H9 (cell line): ENCODE data around the gene TSPAN11. TPM values are rescaled to one million over a fixed set of nuclear protein-coding genes. Genes with fewer than 3 reads are reported as not detected.

Source experiments
- DNase-seq: peaks from one replicate; pipeline ENCODE4 v3.0.0-alpha.2; 2017
- H2AFZ ChIP-seq: one replicate; pipeline ENCODE4 v1.6.1; 2013; ENCODE audit warnings: mild to moderate bottlenecking, low read length, control low read depth, moderate library complexity
- H2AK5ac ChIP-seq: 2 replicates; pipeline ENCODE4 v1.6.1; 2013; ENCODE audit warnings: low read length, control low read depth, mixed read lengths; ENCODE audit not compliant: insufficient read length
- H2BK120ac ChIP-seq: one replicate; pipeline ENCODE4 v1.6.1; 2013; ENCODE audit warnings: low read depth, mild to moderate bottlenecking, low read length, control low read depth, inconsistent platforms; ENCODE audit not compliant: poor library complexity, severe bottlenecking
- H2BK12ac ChIP-seq: 2 replicates; pipeline ENCODE4 v1.6.1; 2013; ENCODE audit warnings: low read length, control low read depth, mixed read lengths, low read depth; ENCODE audit not compliant: insufficient read length
- H2BK15ac ChIP-seq: 2 replicates; pipeline ENCODE4 v1.6.1; 2013; ENCODE audit warnings: low read depth, low read length, control low read depth
- H2BK20ac ChIP-seq: one replicate; pipeline ENCODE4 v1.6.1; 2013; ENCODE audit warnings: low read depth, mild to moderate bottlenecking, low read length, control low read depth, inconsistent platforms; ENCODE audit not compliant: poor library complexity, severe bottlenecking
- H2BK5ac ChIP-seq: 2 replicates; pipeline ENCODE4 v1.6.1; 2013; ENCODE audit warnings: low read length, control low read depth, mixed read lengths; ENCODE audit not compliant: insufficient read length
- H3K14ac ChIP-seq: 2 replicates; pipeline ENCODE4 v1.6.1; 2013; ENCODE audit warnings: low read length, control low read depth; ENCODE audit not compliant: insufficient read depth
- H3K18ac ChIP-seq: 2 replicates; pipeline ENCODE4 v1.6.1; 2013; ENCODE audit warnings: low read depth, mild to moderate bottlenecking, mixed read lengths, low read length, control low read depth; ENCODE audit not compliant: insufficient read length
- H3K23ac ChIP-seq: 2 replicates; pipeline ENCODE4 v1.6.1; 2013; ENCODE audit warnings: low read length, control low read depth, mixed read lengths, low read depth; ENCODE audit not compliant: insufficient read length
- H3K23me2 ChIP-seq: 2 replicates; pipeline ENCODE4 v1.6.1; 2013; ENCODE audit warnings: low read depth, mild to moderate bottlenecking, mixed read lengths, low read length, control low read depth; ENCODE audit not compliant: insufficient read length, poor library complexity, severe bottlenecking
- H3K27ac ChIP-seq: 2 replicates; pipeline ENCODE4 v1.5.1; 2013; ENCODE audit warnings: low read length, control low read depth, mixed read lengths, low read depth; ENCODE audit not compliant: insufficient read length
- H3K27me3 ChIP-seq: 2 replicates; pipeline ENCODE4 v1.6.1; 2013; ENCODE audit warnings: low read length, control low read depth, inconsistent platforms; ENCODE audit not compliant: insufficient read depth
- H3K4ac ChIP-seq: 2 replicates; pipeline ENCODE4 v1.6.1; 2013; ENCODE audit warnings: low read depth, mild to moderate bottlenecking, control low read depth, inconsistent platforms, low read length, moderate library complexity
- H3K4me1 ChIP-seq: 2 replicates; pipeline ENCODE4 v1.6.1; 2013; ENCODE audit warnings: low read length, control low read depth, inconsistent platforms; ENCODE audit not compliant: insufficient read depth
- H3K4me2 ChIP-seq: 2 replicates; pipeline ENCODE4 v1.6.1; 2013; ENCODE audit warnings: low read length, control low read depth, mixed read lengths; ENCODE audit not compliant: insufficient read length, insufficient read depth
- H3K56ac ChIP-seq: 2 replicates; pipeline ENCODE4 v1.6.1; 2013; ENCODE audit warnings: low read depth, mild to moderate bottlenecking, mixed read lengths, low read length, control low read depth; ENCODE audit not compliant: insufficient read length
- H3K79me1 ChIP-seq: 2 replicates; pipeline ENCODE4 v1.6.1; 2013; ENCODE audit warnings: low read depth, mild to moderate bottlenecking, moderate library complexity, low read length, control low read depth, inconsistent platforms; ENCODE audit not compliant: insufficient read depth, poor library complexity, severe bottlenecking
- H3K79me2 ChIP-seq: 2 replicates; pipeline ENCODE4 v1.6.1; 2013; ENCODE audit warnings: low read length, control low read depth, inconsistent platforms; ENCODE audit not compliant: insufficient read depth
- H3K9ac ChIP-seq: 2 replicates; pipeline ENCODE4 v1.6.1; 2013; ENCODE audit warnings: low read length, control low read depth, mixed read lengths; ENCODE audit not compliant: insufficient read length; ENCODE audit errors: extremely low read depth
- H3K9me3 ChIP-seq: one replicate; pipeline ENCODE4 v1.6.1; 2013; ENCODE audit warnings: low read depth, low read length, inconsistent platforms; ENCODE audit not compliant: control insufficient read depth
- H3T11ph ChIP-seq: one replicate; pipeline ENCODE4 v1.6.1; 2013; ENCODE audit warnings: mild to moderate bottlenecking, low read length, control low read depth, inconsistent platforms
- H4K20me1 ChIP-seq: one replicate; pipeline ENCODE4 v1.6.1; 2013; ENCODE audit not compliant: control insufficient read depth, insufficient read length, insufficient read depth
- H4K5ac ChIP-seq: 2 replicates; pipeline ENCODE4 v1.6.1; 2013; ENCODE audit warnings: low read depth, mild to moderate bottlenecking, mixed read lengths, low read length, control low read depth; ENCODE audit not compliant: insufficient read length
- H4K8ac ChIP-seq: replicated peaks from 2 replicates; pipeline ENCODE4 v1.6.1; 2013; ENCODE audit warnings: low read length, control low read depth, mixed read lengths, low read depth; ENCODE audit not compliant: insufficient read length
- H4K91ac ChIP-seq: 2 replicates; pipeline ENCODE4 v1.6.1; 2013; ENCODE audit warnings: low read depth, mild to moderate bottlenecking, moderate library complexity, mixed read lengths, low read length, control low read depth; ENCODE audit not compliant: insufficient read length
- H3K27ac Mint-ChIP-seq, 3 experiments: 2 replicates in 2 of 3; 3 replicates in 1 of 3; pipeline ENCODE4 v1.8.0; 2020 to 2021; ENCODE audit warnings: mixed read lengths in 3 of 3, mild to moderate bottlenecking in 1 of 3, moderate library complexity in 1 of 3
- H3K27me3 Mint-ChIP-seq: 2 replicates; pipeline ENCODE4 v1.8.0; 2021; ENCODE audit warnings: low read depth, mild to moderate bottlenecking, moderate library complexity, mixed read lengths
- H3K36me3 Mint-ChIP-seq, 3 experiments: 2 replicates in 2 of 3; 3 replicates in 1 of 3; pipeline ENCODE4 v1.8.0; 2020 to 2021; ENCODE audit warnings: low read depth in 3 of 3, mixed read lengths in 3 of 3; ENCODE audit not compliant: insufficient read depth in 1 of 3
- H3K4me1 Mint-ChIP-seq, 2 experiments: 2 replicates each; pipeline ENCODE4 v1.8.0; 2020; ENCODE audit warnings: mixed read lengths in 2 of 2
- H3K4me3 Mint-ChIP-seq, 2 experiments: 2 replicates in 1 of 2; 3 replicates in 1 of 2; pipeline ENCODE4 v1.8.0; 2020 to 2021; ENCODE audit warnings: mild to moderate bottlenecking in 2 of 2, mixed read lengths in 2 of 2, moderate library complexity in 1 of 2
- H3K9me3 Mint-ChIP-seq, 2 experiments: 2 replicates in 1 of 2; 3 replicates in 1 of 2; pipeline ENCODE4 v1.8.0; 2020; ENCODE audit warnings: mild to moderate bottlenecking in 2 of 2, mixed read lengths in 2 of 2, moderate library complexity in 1 of 2
- CTCF ChIP-seq: fragments of 200-600 bp; sonication (generic); conservative IDR thresholded peaks from 3 replicates; pipeline ENCODE4 v1.8.0; 2021; ENCODE audit warnings: antibody characterized with exemption, mild to moderate bottlenecking
- WGBS: extraction: QIAGEN DNeasy Blood & Tissue Kit; methylation state at CpG from one replicate; pipeline ENCODE4 v1.1.7; 2013; ENCODE audit warnings: missing lambda C conversion rate, low lambda C conversion rate, mixed read lengths; ENCODE audit not compliant: insufficient read length; ENCODE audit errors: extremely low coverage; 5-methylcytosine and 5-hydroxymethylcytosine counted together
- total RNA-seq: library from RNA; stranded (reverse); gene quantifications from 2 replicates; pipeline ENCODE4 v1.2.1, GENCODE V29; 2021

The TSPAN11 gene
- total RNA-seq, 1 experiment from 2014 or later, result 4.2 TPM

GRCh38 chr12:30959778-30960177, 33.2 kb downstream of the TSPAN11 start:
- H3T11ph ChIP-seq, result no peak overlapping the region
- WGBS, result no CpG with 5 or more reads among the region's 10 CpGs
- H2AK5ac ChIP-seq, result no peak overlapping the region
- H2BK15ac ChIP-seq, result no peak overlapping the region
- no peak overlapping the region for H3K56ac ChIP-seq
- H3K23ac ChIP-seq, result no peak overlapping the region
- H3K4me1 ChIP-seq, result 0 out of 2 replicates have a peak, but pooled peaks cover 2% of the 10 kb centered on the region
- H3K27ac ChIP-seq, result no peak overlapping the region
- H3K79me2 ChIP-seq, result no peaks in the 10 kb centered on the region
- no peak overlapping the region for H2BK12ac ChIP-seq
- peaks cover 2 to 5% of the 10 kb centered on the region in 2 experiments; a peak in 3 of 4 replicates for H3K4me1 Mint-ChIP-seq
- no peak for DNase-seq
- H2BK5ac ChIP-seq, result no peak overlapping the region
- H3K9me3 ChIP-seq, result no peaks in the 10 kb centered on the region
- H4K91ac ChIP-seq, result no peak overlapping the region
- no peak overlapping the region for H2BK120ac ChIP-seq
- H3K18ac ChIP-seq, result no peak overlapping the region
- H3K14ac ChIP-seq, result 0 out of 2 replicates have a peak overlapping the region, but pooled peaks have one; percentile 22
- no peak overlapping the region for H3K4me2 ChIP-seq
- no peak overlapping the region for H3K4ac ChIP-seq
- H3K79me1 ChIP-seq, result no peaks in the 10 kb centered on the region
- no peak overlapping the region for H3K4me3 Mint-ChIP-seq
- peaks cover 5% of the 10 kb centered on the region for H3K27me3 Mint-ChIP-seq
- H3K23me2 ChIP-seq, result no peaks in the 10 kb centered on the region
- no peak overlapping the region for H4K8ac ChIP-seq
- H3K9ac ChIP-seq, result no peak overlapping the region
- no peak overlapping the region for H4K5ac ChIP-seq
- no peak overlapping the region for H3K27ac Mint-ChIP-seq
- no peaks in the 10 kb centered on the region for H3K27me3 ChIP-seq
- no peak overlapping the region for H2AFZ ChIP-seq
- H3K9me3 Mint-ChIP-seq, result no peaks in the 10 kb centered on the region
- H3K36me3 Mint-ChIP-seq, result no peaks in the 10 kb centered on the region
- no peak overlapping the region for H2BK20ac ChIP-seq
- TF ChIP-seq CTCF, result no peak
- H4K20me1 ChIP-seq, result no peaks in the 10 kb centered on the region
